HUES48 (cell line): ENCODE data around the gene CNTFR.

Experiments used
- H3K27ac ChIP-seq: one replicate; pipeline ENCODE4 v1.7.0; 2013; ENCODE audit warnings: low read depth, low read length, inconsistent platforms
- H3K27me3 ChIP-seq: 2 replicates; pipeline ENCODE4 v1.6.1; 2013; ENCODE audit warnings: mild to moderate bottlenecking, low read length; ENCODE audit not compliant: control insufficient read depth, insufficient read depth
- H3K36me3 ChIP-seq: 2 replicates; pipeline ENCODE4 v1.6.1; 2013; ENCODE audit warnings: low read length; ENCODE audit not compliant: control insufficient read depth, insufficient read depth
- H3K4me1 ChIP-seq: 2 replicates; pipeline ENCODE4 v1.6.1; 2013; ENCODE audit warnings: mild to moderate bottlenecking, low read length; ENCODE audit not compliant: control insufficient read depth, insufficient read depth
- H3K4me3 ChIP-seq: 2 replicates; pipeline ENCODE4 v1.5.1; 2013; ENCODE audit warnings: mild to moderate bottlenecking, low read depth, low read length
- H3K9ac ChIP-seq: 2 replicates; pipeline ENCODE4 v1.6.1; 2013; ENCODE audit warnings: mild to moderate bottlenecking, low read depth, low read length, moderate library complexity
- H3K9me3 ChIP-seq: 2 replicates; pipeline ENCODE4 v1.6.1; 2013; ENCODE audit warnings: low read length; ENCODE audit not compliant: control insufficient read depth, insufficient read depth

The CNTFR gene

GRCh38 chr9:34507966-34508365 is 81.6 kb downstream of the CNTFR start:
- Histone ChIP-seq H3K27me3 (no peaks in the 10 kb centered on the region), H3K9me3 (no peaks in the 10 kb centered on the region), H3K36me3 (no peaks in the 10 kb centered on the region), H3K4me3 (no peak overlapping the region), H3K27ac (no peak overlapping the region), H3K4me1 (peaks cover 28% of the 10 kb centered on the region), H3K9ac (no peak overlapping the region)

DNA sequence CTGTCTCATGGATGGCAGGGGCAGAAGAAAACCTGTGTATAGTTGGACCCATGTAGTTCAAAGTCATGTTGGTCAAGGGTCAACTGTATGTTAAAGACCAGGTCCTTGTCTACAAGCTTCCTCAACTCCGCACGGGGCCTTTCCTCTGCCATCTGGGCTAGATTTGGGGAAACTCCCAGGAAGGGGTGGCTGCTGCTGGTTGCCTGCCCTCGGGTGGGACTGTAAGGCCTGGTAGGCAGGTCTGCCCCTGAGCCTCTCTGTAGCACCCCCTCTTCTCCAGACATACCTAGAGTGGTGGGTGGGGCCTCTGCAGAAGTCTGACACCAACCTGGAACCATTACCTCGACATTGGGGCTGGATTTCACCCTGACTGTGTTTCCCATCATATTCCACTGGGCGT is 82.0 kb downstream of the CNTFR start:
- H3K4me1 ChIP-seq: peaks cover 24% of the 10 kb centered on the region
- H3K9ac ChIP-seq: no peak overlapping the region
- no peaks in the 10 kb centered on the region for H3K36me3 ChIP-seq
- no peak overlapping the region for H3K27ac ChIP-seq
- H3K9me3 ChIP-seq: no peaks in the 10 kb centered on the region
- no peaks in the 10 kb centered on the region for H3K27me3 ChIP-seq
- no peak overlapping the region for H3K4me3 ChIP-seq

GRCh38 chr9:34506623-34507022 is 82.9 kb downstream of the CNTFR start:
- H3K9me3 ChIP-seq: no peaks in the 10 kb centered on the region
- H3K9ac ChIP-seq: no peak overlapping the region
- no peak overlapping the region for H3K4me3 ChIP-seq
- H3K27me3 ChIP-seq: no peaks in the 10 kb centered on the region
- H3K36me3 ChIP-seq: no peaks in the 10 kb centered on the region
- no peak overlapping the region for H3K27ac ChIP-seq
- H3K4me1 ChIP-seq: peaks cover 15% of the 10 kb centered on the region

- peaks cover 5% of the 10 kb centered on the region for H3K4me1 ChIP-seq
- no peak overlapping the region for H3K27ac ChIP-seq
- H3K9ac ChIP-seq: no peak overlapping the region
- H3K36me3 ChIP-seq: no peaks in the 10 kb centered on the region
- H3K4me3 ChIP-seq: no peak overlapping the region
- no peaks in the 10 kb centered on the region for H3K27me3 ChIP-seq
- H3K9me3 ChIP-seq: no peaks in the 10 kb centered on the region
Measured at GRCh38 chr9:34505370-34506120, 84.0 kb downstream of the CNTFR start.

DNA sequence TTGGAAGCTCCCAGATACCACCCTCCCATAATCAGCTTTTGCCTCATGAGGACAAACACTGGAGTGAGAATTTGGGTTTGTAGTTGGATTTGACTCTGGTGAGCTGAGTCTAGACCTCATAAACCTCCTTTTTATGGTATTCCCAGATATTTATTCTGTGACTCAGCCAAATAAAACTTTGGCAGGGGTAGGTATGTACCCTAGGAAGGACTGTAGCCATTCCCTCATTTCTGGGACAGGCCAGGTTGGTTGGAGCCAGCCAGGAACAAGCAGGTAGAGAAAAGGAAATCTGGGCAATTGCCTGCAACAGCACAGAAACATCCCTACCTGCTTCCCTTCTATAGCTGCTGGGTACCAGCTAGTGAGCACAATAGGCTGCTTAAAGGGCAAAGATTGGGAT is 86.1 kb downstream of the CNTFR start:
- Histone ChIP-seq H3K27ac (no peak overlapping the region), H3K36me3 (no peaks in the 10 kb centered on the region), H3K9me3 (no peaks in the 10 kb centered on the region), H3K9ac (no peak overlapping the region), H3K27me3 (no peaks in the 10 kb centered on the region), H3K4me1 (no peaks in the 10 kb centered on the region), H3K4me3 (no peak overlapping the region)

DNA sequence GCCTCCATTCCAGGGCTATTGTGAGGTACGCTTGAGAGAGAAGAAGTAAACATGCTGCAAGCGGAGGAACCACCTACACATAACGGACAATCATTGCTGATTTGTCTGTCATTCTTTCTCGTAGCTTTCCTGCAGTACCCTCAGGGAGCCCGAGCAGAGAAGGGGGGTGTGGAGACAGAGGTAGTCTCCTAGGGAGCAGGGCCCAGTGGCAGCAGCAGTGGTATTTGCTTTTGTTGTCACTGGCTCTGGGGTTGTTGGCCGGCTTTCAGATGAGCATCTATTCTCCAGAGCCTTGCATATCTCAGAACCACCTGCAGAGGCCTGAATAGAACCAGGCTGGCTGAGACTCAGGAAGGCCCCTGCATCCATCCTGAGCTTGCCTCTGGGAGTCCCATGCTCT is 86.6 kb downstream of the CNTFR start:
- Histone ChIP-seq H3K27ac (no peak overlapping the region), H3K27me3 (no peaks in the 10 kb centered on the region), H3K4me3 (no peak overlapping the region), H3K9me3 (no peaks in the 10 kb centered on the region), H3K9ac (no peak overlapping the region), H3K36me3 (no peaks in the 10 kb centered on the region), H3K4me1 (no peaks in the 10 kb centered on the region)

DNA sequence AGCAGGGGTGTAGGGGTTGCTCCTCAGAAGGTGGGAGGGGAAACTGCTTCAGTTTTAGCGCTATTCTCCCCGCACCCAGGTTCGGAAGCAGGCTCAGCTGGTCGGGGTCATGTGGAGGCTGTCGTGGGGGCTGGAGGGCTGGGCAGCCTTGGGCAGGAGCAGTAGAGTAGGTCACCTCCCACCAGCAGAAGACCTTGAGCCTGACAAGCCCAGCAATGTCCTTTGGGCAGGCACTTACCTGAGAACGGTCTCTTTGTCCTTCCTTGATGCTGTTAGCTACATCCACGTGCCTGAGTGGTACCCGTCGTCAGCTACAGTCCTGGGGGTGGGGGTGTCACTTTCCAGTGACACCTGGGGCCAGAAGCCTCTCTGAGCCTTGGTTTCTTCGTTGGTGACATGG is 87.1 kb downstream of the CNTFR start:
- Histone ChIP-seq H3K4me1 (no peaks in the 10 kb centered on the region), H3K27me3 (no peaks in the 10 kb centered on the region), H3K4me3 (no peak overlapping the region), H3K9me3 (no peaks in the 10 kb centered on the region), H3K36me3 (no peaks in the 10 kb centered on the region), H3K27ac (no peak overlapping the region), H3K9ac (no peak overlapping the region)

GRCh38 chr9:34501889-34502425 is 87.6 kb downstream of the CNTFR start:
- Histone ChIP-seq H3K4me3 (no peak overlapping the region), H3K27ac (no peak overlapping the region), H3K9ac (no peak overlapping the region), H3K36me3 (no peaks in the 10 kb centered on the region), H3K9me3 (no peaks in the 10 kb centered on the region), H3K4me1 (no peaks in the 10 kb centered on the region), H3K27me3 (no peaks in the 10 kb centered on the region)
